GM18508 (cell line): Measurements from ENCODE around the gene DPH7.
"Not testable (repeated sequence)": the region's sequence is repeated elsewhere in the genome, so short reads cannot be mapped to it uniquely, and the experiment has no call there.

Experiments
- ATAC-seq: cut with Tn5 transposase; IDR thresholded peaks from one replicate; pipeline ENCODE4 v1.9.1; 2021; ENCODE audit warnings: moderate number of reproducible peaks; ENCODE audit not compliant: insufficient read depth, unreplicated experiment

Gene DPH7

DNA sequence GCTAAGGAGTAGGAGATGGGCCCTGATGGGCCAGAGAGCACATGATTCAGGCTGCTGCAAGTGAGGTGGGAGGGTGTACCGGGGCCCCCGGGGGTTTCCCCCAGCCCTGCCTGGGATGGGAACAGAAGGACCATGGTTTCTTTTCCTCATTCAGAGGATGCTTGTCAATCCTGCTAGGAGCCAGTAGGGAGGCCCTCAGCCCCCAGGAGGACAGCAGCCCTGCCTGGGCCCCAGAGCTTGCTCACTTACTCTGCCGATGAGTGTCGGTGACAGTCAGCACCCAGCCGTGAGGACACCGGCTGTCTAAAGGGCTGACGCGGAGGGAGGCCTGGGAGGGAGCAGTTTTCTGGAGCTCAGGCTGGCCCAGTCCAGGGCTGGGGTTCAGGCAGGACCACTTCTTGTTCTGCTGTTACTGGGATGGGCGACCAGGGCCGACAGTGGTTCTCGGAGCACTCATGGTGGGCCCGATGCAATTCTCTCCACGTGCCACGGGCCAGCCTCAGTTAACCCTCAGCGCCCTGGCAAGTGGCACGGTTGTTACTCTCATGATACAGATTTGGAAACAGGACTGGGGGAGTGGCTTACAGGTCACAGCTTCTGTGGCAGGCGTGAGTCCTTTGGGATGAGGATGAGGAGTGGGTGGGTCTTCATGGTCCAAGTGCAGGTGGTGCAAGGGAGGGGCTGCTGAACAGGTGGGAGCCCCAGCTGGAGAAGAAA lies 28.6 kb upstream of the DPH7 start:
- ATAC-seq: no peak

DNA sequence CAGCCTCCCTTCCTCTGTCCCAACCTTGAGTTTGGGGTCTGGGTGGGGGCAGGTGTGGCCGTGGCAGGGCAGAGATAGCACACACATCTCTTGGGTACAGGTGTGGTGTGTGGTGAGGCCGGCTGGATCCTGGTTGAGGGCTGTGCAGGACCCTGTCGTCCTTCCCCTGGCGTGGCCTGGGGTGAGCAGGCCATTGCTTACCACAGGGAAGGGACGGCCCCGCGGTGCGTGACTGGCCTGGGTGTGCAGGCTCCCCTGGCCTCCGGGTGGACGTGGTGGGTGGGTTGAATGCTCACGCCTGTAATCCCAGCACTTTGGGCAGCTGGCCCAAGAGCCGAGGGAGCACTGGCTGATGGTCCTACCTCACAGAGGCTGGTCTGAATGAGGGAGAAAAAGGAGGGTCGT lies 28.0 kb upstream of the DPH7 start:
- ATAC-seq: no peak

DNA sequence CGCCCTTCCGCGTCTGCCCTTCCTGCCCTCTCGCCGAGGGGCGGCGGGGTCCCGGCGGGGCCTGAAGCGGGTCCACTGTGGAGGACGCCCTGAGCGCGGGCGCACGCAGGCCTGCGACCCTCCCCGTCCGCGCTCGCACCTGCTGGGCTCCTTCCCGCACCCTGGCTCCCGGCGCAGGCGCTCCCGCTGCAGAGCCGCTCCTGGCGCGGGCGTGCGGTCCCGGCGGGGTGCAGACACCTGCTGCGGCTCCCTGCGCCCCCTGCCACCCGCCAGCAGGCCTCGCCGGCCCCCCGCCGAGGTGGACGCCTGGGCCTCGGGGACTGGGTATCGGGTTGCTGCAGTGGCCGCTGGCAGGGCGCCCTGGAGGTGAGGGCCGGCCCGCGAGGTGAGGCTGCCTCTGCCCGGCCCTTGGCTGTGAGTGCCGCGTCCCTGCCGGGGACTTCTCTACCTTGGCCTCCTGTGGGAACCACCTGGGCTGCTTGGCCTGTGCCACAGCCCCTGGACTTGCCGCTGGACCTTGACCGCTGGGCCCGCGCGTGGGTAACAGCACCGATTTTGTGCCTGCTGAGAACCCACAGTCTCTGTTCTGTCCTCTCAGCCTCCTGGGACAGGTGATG lies 27.4 kb upstream of the DPH7 start:
- no peak for ATAC-seq

DNA sequence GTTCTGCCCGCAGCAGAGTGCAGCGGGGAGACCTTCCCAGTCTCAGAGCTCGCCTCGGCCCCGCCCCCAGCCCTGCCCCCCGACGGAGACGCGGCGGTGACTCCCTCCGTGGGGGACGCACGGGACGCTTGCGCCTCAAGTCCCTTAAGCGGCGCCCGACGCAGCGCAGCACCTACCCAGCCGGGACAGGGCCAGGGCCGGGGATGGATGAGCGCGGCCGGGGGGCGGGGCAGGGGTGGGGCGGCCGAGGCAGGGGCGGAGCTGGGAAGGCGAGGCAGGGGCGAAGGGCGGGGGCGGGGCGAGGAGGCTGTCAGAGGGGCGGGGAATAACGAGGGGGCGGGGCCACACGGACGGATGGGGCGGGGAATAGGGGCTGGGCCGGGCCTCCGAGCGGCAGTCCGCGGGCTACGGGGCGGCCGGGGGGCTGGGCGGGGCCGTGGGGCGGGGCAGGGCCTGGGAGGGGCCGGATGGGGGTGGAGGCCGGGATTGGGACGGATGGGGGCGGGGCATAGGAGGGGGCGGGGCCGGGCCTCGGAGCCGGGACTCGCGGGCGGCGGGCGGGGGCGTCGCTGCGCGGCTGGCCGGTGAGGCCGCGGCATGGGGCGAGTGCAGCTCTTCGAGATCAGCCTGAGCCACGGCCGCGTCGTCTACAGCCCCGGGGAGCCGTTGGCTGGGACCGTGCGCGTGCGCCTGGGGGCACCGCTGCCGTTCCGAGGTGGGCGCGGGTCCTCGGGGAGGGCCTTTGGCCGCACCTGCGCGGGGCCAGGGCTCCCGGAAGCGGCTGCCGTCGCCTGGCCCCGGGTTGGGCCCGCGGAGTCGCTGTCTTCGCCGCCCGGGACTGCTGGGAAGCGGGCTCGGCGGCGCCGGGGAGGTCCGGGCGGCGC lies 26.6 kb upstream of the DPH7 start, which contains the start of gene ARRDC1:
Gene ARRDC1 (plus strand): TSS at position 566 of the 884 bp plus-strand sequence. CDS start 32 bp downstream, at position 598.
- no peak for ATAC-seq

DNA sequence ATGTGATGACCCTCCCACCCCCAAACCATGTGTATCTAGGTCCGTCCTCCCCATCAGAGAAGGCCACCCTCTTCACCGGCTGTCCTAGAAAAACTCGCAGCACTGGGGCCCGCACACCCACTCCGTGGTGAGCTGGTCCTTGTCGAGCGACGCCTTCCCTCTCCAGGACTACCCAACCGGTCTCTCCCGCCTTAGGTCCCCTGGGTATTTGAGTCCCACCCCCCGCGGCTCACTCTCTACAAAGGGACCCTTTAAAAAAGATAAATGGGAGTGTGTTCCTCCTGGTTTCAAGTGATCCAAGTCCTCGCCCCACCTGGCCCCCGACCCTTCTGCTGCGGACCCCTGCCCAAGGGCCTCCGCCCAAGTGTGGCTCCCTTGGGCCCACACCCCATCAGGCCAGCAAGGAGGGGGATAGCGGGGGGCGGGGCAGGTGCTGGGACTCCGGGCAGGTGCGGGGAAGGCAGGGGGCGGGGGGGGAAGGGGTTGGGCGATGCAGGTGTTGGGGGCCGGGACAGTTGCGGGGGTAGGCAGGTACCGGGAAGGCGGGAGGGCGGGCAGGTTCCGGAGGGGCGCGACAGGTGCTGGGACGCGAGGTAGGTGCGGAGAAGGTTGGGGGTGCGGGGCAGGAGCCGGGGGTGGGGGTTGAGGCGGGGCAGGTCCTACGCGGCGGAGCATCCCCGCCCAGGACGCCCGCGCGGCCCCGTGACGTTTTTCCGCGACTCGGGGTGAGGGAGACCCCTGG lies 25.8 kb upstream of the DPH7 start:
- no peak for ATAC-seq

DNA sequence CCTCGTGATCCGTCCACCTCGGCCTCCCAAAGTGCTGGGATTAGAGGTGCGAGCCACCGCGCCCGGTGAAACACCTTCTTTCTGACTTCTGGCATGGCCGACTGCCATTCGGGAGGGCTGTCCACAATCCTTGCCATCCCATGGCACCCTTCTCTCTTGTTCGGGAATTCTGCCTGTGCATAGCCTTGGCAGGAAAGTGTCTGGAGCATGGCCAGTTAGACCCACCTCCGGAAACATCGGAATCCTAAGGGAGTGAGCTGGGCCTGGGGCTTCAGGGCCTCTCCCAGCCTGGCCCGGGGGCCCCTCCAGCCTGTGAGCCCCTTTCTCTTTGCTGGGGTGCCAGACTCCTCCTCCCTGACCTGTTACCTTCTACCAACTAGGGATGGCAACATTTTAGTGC lies 25.2 kb upstream of the DPH7 start:
- ATAC-seq: no peak

DNA sequence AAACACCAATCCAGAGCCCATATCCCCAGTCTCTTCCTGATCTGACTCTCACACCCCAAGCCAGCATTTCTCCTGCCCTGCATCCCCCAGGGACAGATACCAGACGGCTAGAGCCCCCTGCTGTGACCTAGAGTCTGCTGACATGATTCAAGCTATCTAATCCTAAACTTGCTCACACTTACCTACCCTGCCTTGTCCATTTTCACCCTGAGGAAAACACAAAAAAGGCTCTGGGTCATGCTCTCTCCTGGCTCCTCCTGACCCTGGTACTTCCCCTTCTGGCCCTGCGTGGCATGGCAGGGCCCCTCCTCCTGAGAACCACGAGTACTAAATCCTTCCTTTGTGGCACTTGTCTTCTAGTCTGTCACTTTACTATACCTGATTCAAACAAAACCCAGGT lies 23.9 kb upstream of the DPH7 start:
- ATAC-seq: no peak

DNA sequence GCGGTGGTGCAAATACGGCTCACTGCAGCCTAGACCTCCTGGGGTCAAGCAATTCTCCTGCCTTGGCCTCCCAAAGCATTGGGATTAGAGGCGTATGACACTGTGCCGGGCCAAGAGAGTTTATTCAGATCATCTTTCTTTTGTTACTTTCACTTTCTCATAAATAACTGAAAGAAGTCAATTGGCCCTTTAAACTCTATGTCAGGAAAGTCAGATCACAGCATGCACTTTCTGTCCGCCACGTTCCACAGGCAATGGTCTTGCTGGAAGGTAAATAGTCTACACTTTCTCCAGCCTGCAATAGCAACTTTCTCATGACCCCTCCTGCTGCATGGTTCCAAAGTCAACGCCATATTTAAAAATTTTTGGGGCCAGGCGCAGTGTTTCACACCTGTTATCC lies 20.2 kb upstream of the DPH7 start:
- no peak for ATAC-seq

DNA sequence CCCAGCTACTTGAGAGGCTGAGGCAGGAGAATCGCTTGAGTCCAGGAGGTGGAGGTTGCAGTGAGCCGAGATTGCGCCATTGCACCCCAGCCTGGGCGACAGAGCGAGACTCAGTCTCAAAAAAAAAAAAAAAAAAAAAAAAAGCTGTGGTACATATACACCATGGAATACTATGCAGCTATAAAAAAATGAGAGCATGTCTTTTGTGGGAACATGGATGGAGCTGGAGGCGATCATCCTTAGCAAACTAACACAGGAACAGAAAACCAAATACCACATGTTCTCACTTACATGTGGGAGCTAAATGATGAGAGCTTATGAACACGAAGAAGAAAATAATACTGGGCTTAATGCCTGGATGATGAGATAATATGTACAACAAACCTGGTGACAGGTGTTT lies 17.9 kb upstream of the DPH7 start:
- not testable (repeated sequence) for ATAC-seq

DNA sequence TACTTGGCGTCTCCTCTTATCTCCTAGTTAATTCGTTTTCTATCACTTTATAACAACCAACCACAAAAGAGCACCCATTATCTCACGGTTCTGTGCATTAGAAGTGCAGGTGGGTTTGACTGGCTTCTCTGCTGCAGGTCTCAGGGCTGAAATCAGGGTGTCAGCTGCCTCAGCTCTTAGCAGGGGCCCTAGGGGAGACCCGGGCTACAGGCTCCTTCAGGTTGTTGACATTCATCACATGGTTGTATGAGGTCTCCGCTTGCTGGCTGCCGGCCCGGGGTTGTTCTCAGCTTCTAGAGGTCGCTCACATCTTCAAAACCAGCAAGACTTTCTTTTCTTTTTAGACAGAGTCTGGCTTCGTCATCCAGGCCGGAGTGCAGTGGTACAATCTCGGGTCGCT lies 14.5 kb upstream of the DPH7 start:
- ATAC-seq: no peak

DNA sequence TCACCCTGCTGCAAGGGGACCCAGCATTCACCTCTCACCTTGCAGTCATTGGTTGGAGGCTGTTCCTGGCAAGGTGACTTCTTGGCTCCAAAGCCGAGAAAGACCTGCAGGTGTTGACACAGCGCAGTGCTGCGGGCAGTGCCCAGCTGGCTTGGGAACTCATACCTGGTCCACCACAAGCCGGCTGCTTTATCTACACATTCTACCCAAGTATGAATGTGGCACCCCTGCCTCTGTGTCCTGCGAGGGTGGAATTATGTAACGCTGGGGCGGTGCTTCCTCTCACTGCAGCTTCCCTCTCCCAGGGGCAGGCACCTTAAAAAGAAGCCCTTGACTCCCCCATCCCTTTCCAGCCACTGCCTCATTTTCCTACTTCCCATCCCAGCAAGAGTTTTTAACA lies 14.0 kb upstream of the DPH7 start:
- ATAC-seq: no peak

DNA sequence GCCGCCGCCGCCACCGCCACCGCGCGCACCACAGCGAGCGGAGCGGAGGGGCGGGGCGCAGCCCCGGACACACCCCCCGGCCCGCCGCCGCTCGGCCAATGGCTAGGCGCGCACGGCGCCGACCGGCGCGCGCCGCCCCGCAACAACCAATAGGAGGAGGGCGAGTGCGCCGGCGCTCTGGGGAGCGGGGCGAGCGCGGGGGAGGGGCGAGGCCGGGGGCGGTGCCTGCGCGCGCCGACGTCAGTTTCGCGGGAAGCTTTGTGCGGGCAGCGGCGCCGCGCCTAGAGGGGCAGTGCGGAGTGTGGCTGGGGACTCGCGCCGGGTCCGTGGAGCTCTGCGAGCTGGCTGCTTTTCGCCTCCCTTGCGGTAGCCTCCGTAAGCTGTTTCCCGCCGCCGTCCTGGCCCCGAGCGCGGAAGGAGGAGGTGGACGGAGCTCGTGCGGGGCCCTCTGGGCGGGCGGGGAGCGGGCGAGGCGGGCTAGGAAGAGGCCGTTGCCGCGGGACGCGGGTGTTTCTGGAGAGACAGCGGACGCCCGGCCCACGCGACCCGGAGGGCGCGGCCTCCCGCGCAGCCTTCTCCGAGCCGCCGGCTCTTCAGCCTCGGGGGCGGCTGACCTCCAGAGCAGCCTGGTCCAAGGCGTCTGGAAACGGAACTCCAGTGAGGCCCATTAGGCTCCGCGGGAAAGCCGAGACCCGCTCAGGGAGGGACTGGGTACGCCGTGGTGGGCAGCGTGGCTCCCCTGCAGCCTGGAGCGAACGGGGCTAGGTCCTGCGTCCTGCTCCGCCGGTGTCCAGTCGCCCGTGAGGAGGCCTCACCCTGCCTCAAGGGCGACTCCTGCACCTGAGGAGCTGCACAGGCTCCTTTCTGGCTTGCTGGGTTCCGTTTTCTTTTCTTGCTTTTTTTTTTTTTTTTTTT lies 12.0 kb upstream of the DPH7 start, which contains the start of gene ZMYND19:
Gene ZMYND19 (minus strand): TSS at position 44 of the 915 bp plus-strand sequence. CDS start 249 bp downstream, outside the sequence.
- no peak for ATAC-seq

DNA sequence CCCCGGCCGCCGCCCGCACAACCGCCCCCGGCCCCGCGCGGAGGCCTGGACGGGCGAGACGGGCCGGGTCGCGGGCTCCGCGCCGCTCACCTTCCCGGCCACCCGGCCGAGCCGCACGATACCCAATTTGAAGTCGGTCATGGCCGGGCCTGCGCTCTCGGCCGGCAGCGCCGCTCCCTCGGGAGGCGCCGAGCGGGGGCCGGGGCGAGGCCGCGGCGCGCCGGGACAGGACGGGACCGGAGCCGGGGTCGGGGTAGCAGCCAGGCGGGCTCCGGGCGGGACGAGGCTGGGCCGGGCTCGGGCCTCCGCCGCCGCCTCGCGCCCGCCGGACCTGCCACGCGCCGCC lies 11.4 kb upstream of the DPH7 start:
- ATAC-seq: no peak

DNA sequence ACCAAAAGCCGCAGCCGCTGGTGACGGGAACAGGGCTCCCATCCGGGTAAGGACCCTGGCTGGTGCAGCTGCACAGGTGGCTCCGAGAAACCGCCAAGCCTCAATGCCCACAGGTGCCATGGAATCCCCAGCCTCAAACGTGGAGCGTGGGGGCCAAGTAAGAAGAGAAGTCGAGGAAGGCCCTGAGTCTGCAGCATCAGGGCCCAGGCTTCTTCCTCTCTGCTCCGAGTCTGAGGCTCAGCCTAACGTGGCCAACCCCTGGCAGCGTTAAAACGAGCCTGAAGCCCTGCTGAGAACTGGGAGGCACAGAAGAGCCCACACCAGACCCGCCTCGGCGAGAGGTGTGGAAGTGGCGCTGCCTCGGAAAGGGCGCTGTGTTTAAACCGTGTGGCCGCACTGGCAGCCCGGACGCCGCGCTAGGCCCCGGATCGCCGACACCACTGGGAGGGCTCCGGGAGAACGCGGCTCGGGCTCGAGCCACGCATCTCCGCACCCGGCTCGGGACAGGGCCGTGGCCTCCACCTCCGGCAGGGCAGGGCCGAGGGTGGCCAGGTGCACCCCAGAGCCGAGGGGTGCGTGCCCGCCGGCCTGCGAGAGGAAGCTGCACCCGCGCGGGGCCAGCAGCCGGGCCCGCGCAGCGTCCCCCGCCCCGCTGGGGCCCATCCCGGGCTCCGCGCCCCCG lies 10.9 kb upstream of the DPH7 start:
- no peak for ATAC-seq

DNA sequence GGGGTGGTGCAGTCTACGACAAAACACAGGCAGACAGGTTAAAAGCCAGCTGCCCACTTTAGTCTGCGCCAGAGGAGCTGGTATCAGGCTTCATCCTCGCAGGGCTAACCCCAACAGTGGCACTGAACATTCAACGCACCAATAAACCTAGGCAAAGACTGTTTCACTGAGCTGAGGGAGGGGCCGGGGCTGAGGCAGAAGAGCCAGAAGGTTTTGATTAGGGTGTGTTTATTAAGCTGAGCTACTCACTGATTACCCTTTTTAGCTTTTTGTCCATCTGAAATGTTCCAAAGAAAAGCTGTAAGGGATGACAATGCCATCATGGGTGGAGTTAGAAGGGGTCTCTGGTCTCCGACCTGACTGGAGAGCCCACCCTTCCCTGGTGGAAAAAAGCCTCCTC lies 10.2 kb upstream of the DPH7 start:
- no peak for ATAC-seq

DNA sequence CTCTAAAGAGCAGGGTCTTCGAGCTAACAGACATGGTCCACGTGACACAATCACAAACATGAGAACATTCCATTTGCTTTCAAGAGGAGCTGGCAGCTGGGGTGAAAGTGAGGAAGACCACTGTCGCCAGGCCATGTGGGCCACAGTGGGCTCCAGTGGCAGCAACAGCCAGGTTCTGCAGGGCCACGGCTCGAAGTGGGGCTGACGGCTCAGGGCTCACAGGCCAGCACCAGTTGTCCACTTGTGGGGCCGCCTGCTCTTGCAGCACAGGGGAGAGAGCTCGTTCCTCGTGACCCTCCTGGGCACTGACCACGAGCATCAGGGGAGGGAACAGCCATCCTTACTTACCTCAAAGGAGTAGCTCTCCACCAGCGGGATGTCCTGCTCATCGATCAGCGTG lies 9.6 kb upstream of the DPH7 start:
- no peak for ATAC-seq

DNA sequence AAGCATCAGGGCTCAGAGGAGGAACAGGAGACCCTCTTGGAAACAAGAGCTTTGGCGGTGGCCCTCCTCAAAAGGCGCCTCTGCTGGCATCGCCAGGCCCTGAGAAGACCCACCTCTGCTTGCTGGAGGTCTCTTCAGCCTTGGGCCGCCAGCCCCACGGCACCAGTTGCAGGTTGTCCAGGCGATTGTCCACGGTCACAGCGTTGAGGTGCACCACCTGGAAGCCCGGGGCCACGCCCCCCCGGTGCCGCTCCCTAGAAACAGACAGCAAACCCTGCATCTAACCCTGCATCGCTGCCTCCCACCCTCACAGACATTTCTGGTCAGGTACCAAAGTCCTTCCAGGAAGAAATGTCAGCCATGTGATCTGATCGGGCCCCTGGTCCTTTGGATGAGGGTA lies 8.1 kb upstream of the DPH7 start:
- ATAC-seq: no peak

DNA sequence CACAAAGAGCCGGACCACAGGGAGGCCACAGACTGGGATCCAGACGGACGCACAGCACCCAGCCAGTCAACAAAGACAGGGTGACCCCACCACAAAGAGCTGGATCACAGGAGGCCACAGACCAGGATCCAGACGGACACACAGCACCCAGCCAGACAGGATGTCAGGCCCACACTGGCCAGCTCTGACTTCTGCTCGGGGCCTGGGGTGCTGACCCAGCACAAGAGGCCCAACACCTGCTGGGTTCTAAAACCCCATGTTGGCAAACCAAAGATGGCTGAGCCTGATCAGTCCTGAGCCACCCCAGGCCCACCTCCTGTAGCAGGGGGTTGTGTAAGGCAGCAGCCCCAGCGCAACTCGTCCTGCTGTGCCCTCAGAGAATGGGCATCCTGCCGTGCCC lies 5.2 kb upstream of the DPH7 start:
- ATAC-seq: no peak

DNA sequence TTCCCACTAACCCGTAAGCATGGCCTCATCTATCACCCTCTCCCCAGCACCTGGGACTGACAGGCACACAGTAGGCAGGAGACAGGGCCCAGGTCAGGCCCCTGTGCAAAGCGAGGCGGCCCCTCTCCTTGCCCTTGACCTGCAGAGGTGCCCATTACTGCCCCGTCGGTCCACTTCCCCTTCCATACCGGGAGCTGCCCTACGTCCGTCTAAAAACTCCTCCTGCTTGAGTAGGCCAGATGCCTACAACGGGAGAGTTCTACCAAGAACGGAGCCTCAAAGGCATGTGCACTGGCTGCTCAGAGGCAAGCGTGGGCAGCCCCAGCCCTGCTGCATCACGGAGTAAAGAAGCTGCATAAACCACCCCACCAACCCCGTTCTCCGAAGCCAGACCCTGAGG lies 4.6 kb upstream of the DPH7 start:
- ATAC-seq: no peak
